DND-41 (cell line): ENCODE data around the gene SARM1.

Experiments used
- EZH2 ChIP-seq: IDR thresholded peaks from 3 replicates; pipeline ENCODE4 v1.6.1; 2012; ENCODE audit warnings: borderline replicate concordance, low read depth, mild to moderate bottlenecking, moderate library complexity, low read length, inconsistent platforms; ENCODE audit not compliant: severe bottlenecking
- TF ChIP-seq, protein P1 (sequence below): IDR thresholded peaks from 2 replicates; pipeline ENCODE4 v1.5.1; 2012; ENCODE audit warnings: borderline replicate concordance, low read length, moderate library complexity, mild to moderate bottlenecking; ENCODE audit not compliant: poor library complexity, severe bottlenecking; ENCODE audit errors: extremely low read depth

DNA sequence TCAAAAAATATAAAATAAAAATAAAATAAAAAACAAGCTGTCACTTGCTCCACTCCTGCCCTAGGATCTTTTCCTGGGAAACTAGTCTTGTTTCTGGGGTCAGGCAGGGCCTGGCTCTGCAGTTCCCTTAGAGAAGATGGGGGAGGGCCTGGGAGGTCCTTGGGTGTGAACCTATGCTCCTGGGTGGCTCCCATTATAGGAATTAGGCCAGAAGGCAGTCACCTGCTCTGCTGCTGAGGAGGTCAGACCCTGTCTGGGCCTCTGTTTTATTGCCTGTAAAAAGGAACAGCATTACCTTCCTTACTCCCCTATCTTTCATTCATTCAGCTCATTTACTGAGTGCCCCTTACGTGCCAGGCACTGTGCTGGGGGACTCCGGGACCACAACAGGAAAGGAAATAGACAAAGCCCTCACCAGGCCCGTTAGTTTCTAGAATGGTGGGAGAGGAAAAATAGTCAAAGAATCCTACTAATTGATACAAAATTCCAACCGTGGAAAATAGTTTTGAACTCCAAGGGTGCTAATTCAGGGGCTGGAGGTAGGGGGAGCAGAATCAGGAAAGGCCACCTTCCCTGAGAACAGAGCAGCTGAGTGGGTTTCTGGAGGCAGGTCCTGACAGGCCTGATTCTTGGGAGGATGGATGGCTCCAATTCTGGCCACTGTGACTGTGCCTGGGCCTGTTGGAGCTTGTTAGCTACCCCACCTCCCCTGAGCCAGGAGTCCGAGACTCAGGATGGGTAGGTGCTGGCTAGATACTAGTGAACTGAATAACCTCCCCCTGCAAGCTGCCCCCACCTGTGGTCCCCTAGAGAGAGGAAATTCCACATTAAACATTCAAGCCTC lies 35.9 kb downstream of the SARM1 start:
- no peak for TF ChIP-seq EZH2
- TF ChIP-seq, protein P1, sequence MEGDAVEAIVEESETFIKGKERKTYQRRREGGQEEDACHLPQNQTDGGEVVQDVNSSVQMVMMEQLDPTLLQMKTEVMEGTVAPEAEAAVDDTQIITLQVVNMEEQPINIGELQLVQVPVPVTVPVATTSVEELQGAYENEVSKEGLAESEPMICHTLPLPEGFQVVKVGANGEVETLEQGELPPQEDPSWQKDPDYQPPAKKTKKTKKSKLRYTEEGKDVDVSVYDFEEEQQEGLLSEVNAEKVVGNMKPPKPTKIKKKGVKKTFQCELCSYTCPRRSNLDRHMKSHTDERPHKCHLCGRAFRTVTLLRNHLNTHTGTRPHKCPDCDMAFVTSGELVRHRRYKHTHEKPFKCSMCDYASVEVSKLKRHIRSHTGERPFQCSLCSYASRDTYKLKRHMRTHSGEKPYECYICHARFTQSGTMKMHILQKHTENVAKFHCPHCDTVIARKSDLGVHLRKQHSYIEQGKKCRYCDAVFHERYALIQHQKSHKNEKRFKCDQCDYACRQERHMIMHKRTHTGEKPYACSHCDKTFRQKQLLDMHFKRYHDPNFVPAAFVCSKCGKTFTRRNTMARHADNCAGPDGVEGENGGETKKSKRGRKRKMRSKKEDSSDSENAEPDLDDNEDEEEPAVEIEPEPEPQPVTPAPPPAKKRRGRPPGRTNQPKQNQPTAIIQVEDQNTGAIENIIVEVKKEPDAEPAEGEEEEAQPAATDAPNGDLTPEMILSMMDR, result no peak
